ENCODE data around the gene ANKK1. TPM values are rescaled to one million over a fixed set of nuclear protein-coding genes. Genes with fewer than 3 reads are reported as not detected.

The ANKK1 gene
- total RNA-seq, 4 donors from 2014 or later = 0.64 to 9.7 TPM; not detected in 2

GRCh38 chr11:113365895-113366294 is 21.7 kb upstream of the ANKK1 start:
- no peaks in the 10 kb centered on the region for H3K27me3 ChIP-seq
- peaks cover 0 to 10% (median 4%) of the 10 kb centered on the region in 4 donors for H3K36me3 ChIP-seq
- H3K27ac ChIP-seq = no peak overlapping the region
- DNase-seq = no peak
- TF ChIP-seq POLR2A (IDR thresholded peaks at IDR 0.05) (no peak), CTCF (IDR thresholded peaks at IDR 0.05) (no peak), POLR2AphosphoS5 (IDR thresholded peaks at IDR 0.05) (no peak), EP300 (IDR thresholded peaks at IDR 0.05; ENCODE audit: low read depth) (no peak)
- in situ Hi-C loops (cut with MboI; ENCODE audit: low pct_ligation_motif_present in 1 of 4, low pct_unique_long_range_greater_than_20kb in 1 of 4, low sequenced_read_pairs in 3 of 4) = no loop called here
- H3K4me1 ChIP-seq = no peaks in the 10 kb centered on the region
- intact Hi-C loops (cut with DNase I; ENCODE audit: low total_unique reads) = no loop called here
- no peak overlapping the region for H3K4me3 ChIP-seq
- no peaks in the 10 kb centered on the region for H3K9me3 ChIP-seq
- 62% methylated on average over 5 of the region's 5 CpGs; no CpG with 5 or more reads in 1 of the 2 donors for WGBS, 2 donors (ENCODE audit: low coverage in 1 of 2)

GRCh38 chr11:113369411-113369810 is 18.2 kb upstream of the ANKK1 start:
- WGBS, 2 donors (ENCODE audit: low coverage in 1 of 2) = 92% methylated on average over 3 of the region's 3 CpGs; no CpG with 5 or more reads in 1 of the 2 donors
- in situ Hi-C loops (cut with MboI; ENCODE audit: low pct_ligation_motif_present in 1 of 4, low pct_unique_long_range_greater_than_20kb in 1 of 4, low sequenced_read_pairs in 3 of 4) = no loop called here

GRCh38 chr11:113370634-113371033 is 16.9 kb upstream of the ANKK1 start:
- Histone ChIP-seq H3K27me3 (no peaks in the 10 kb centered on the region), H3K4me3 (no peak overlapping the region), H3K9me3 (no peaks in the 10 kb centered on the region), H3K27ac (no peak overlapping the region), H3K36me3 (peaks cover 0 to 3% (median 0%) of the 10 kb centered on the region in 4 donors), H3K4me1 (no peaks in the 10 kb centered on the region)
- in situ Hi-C loops (cut with MboI; ENCODE audit: low pct_ligation_motif_present in 1 of 4, low pct_unique_long_range_greater_than_20kb in 1 of 4, low sequenced_read_pairs in 3 of 4) = no loop called here
- no peak for DNase-seq
- WGBS, 2 donors (ENCODE audit: low coverage in 1 of 2) = 83 to 89% methylated on average over 1 to 5 of the region's 5 CpGs
- TF ChIP-seq CTCF (IDR thresholded peaks at IDR 0.05) (no peak), POLR2A (IDR thresholded peaks at IDR 0.05) (no peak), POLR2AphosphoS5 (IDR thresholded peaks at IDR 0.05) (no peak), EP300 (IDR thresholded peaks at IDR 0.05; ENCODE audit: low read depth) (no peak)
- intact Hi-C loops (cut with DNase I; ENCODE audit: low total_unique reads) = no loop called here

More at GRCh38 chr11:113369411-113369810, 18.2 kb upstream of the ANKK1 start:
- no peak for DNase-seq
- TF ChIP-seq POLR2AphosphoS5 (IDR thresholded peaks at IDR 0.05) = no peak
- no peak for TF ChIP-seq EP300 (IDR thresholded peaks at IDR 0.05; ENCODE audit: low read depth)
- TF ChIP-seq CTCF (IDR thresholded peaks at IDR 0.05) = no peak
- no peak for TF ChIP-seq POLR2A (IDR thresholded peaks at IDR 0.05)
- intact Hi-C loops (cut with DNase I; ENCODE audit: low total_unique reads) = no loop called here
- Histone ChIP-seq H3K27me3 (no peaks in the 10 kb centered on the region), H3K36me3 (peaks cover 0 to 3% (median 1%) of the 10 kb centered on the region in 4 donors), H3K9me3 (no peaks in the 10 kb centered on the region), H3K4me1 (no peaks in the 10 kb centered on the region), H3K4me3 (no peak overlapping the region), H3K27ac (no peak overlapping the region)

GRCh38 chr11:113372309-113372708 is 15.3 kb upstream of the ANKK1 start:
- intact Hi-C loops (cut with DNase I; ENCODE audit: low total_unique reads) = no loop called here
- in situ Hi-C loops (cut with MboI; ENCODE audit: low pct_ligation_motif_present in 1 of 4, low pct_unique_long_range_greater_than_20kb in 1 of 4, low sequenced_read_pairs in 3 of 4) = no loop called here
- H3K36me3 ChIP-seq = peaks cover 0 to 3% (median 0%) of the 10 kb centered on the region in 4 donors
- no peak for DNase-seq
- no peaks in the 10 kb centered on the region for H3K9me3 ChIP-seq
- no peak overlapping the region for H3K27ac ChIP-seq
- no peaks in the 10 kb centered on the region for H3K4me1 ChIP-seq
- WGBS, 2 donors (ENCODE audit: low coverage in 1 of 2) = 88 to 90% methylated on average over 4 of the region's 4 CpGs
- TF ChIP-seq POLR2A (IDR thresholded peaks at IDR 0.05) (no peak), EP300 (IDR thresholded peaks at IDR 0.05; ENCODE audit: low read depth) (no peak), CTCF (IDR thresholded peaks at IDR 0.05) (no peak), POLR2AphosphoS5 (IDR thresholded peaks at IDR 0.05) (no peak)
- no peaks in the 10 kb centered on the region for H3K27me3 ChIP-seq
- no peak overlapping the region for H3K4me3 ChIP-seq

Measured in transverse colon (tissue), 4 donors.